HG03039 (cell line): ENCODE results near the gene RAD1.
A peak's percentile ranks its signal among the peaks of the same experiment; 100 is the strongest.

Experiments used
- ATAC-seq: cut with Tn5 transposase; IDR thresholded peaks from one replicate; pipeline ENCODE4 v1.9.1; 2021; ENCODE audit warnings: mild to moderate bottlenecking, moderate library complexity; ENCODE audit not compliant: unreplicated experiment

RAD1 gene

GRCh38 chr5:34918025-34918424, 2.7 kb upstream of the RAD1 start:
- no peak for ATAC-seq

DNA sequence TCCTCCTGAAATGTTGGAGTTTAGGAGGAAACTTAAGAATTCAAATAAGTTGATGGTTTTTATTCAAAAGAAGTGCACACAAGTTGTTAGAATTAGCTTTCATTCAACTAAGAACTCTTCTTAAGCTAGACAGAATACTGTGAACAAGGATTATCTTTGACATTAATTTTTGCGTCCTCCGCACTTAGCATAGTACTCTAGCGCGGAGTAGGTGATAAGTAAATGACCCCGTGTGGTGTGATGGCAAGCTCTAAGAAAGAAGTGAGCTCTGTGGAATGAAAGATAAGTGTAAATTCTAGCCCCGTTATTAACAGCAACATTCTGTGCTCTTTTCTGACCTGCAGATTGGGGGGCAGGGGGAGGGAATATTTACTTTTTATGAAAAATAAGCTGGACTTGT, 1.2 kb upstream of the RAD1 start:
- no peak for ATAC-seq

DNA sequence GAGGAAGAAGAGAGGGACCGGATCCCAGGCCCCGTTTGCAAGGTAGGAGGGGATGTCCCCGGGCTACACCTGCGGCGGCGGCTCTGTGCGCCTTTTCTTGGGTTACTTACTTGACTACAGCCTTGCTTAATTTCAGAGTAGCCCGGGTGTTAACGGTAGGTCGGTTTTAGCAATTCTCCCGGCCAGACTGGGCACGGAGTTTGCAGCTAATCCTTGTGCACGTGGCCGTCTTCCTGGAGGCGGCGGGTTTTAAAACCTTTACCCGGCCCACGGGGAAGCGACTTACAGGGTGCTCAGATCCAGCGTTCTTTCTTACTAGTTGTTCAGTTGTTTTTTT, 520 bp upstream of the RAD1 start:
- peak; percentile 15 for ATAC-seq

GRCh38 chr5:34914671-34915138, 599 bp downstream of the RAD1 start:
- ATAC-seq: peak; percentile 0

- no peak for ATAC-seq
Measured at GRCh38 chr5:34913072-34913471, 2.2 kb downstream of the RAD1 start.

GRCh38 chr5:34905564-34905963, 9.7 kb downstream of the RAD1 start:
- no peak for ATAC-seq

DNA sequence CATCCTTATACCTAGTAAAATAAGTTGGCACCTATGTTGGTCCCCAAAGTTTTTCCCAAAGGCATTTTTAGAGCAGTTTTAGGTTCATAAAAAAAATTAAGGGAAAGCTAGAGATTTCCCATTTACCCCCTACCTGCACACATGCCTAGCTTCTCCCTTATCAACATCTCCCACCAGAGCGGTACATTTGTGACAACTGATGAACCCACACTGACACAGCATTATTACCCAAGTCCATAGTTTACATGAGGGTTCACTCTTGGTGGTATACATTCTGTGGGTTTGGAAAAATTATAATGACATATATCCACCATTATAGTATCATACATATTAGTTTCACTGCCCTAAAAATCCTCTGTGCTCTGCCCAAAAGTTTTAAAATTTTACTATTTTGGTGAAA, 12.0 kb downstream of the RAD1 start:
- no peak for ATAC-seq

DNA sequence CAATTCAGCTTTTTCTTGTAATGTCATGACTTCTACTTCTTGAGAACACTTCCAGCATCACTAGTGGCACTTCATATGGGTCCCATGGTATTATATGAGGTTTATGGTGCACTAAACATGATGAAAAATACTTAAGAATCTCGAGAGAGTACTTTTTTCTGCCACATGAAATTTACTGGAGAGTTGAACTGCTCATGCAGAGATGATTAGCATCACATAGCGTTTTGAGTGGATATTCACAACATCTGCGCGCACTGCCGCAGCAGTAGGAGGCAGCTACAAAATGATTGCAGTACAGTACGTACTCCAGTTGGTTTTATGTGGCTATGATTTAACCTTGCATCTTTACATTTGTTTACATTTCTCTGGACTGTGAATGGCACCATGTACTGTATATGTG, 14.7 kb downstream of the RAD1 start:
- ATAC-seq: no peak

- no peak for ATAC-seq
Measured at GRCh38 chr5:34899066-34899465, 16.2 kb downstream of the RAD1 start.

DNA sequence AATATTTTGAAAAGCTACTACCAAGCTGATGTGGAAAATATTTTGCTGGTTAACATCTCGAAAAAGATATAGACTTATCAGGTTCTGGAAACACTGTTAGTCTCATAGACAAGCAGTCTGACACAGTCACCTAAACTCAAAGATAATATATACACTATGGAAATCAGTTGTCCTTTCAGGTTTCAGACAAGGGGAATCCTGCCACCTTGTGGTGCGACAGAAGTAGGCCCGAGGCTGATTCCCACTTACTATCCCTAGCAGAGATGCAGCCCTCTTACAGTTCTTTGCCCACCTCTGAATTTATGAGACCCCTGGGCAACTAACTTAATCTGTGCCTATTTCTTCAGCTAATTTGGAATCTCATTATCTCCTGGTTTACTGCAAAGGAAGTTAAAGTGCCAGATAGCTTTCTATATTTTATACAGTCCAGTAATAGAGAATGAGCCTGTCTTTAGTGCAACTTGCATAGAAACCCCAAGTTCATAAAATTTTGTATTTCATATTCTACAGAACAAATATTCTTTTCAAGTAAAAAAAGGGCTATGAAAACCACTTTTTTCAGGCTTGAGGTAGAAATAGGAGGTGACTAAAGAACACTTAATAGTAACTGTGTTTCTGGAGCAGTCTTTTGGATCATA, 16.9 kb downstream of the RAD1 start:
- peak; percentile 86 for ATAC-seq

DNA sequence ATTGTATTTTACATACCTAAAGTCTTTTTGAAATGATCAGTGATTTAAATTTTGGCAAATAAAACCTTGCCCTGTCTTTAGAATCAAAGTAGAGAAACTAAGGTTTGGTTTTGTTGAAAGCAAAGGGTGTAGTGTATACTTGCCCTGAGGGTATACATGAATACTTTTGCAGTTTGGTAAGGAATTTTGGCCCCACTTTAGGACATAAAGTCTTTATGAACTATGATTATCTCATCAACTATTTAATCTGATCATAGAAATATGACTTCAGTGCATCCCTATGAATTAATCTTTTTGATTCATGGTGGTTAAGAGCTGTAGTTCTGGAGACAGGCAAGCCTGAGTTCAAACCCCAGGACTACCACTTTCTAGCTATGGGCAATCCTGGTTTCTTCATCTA, 17.7 kb downstream of the RAD1 start:
- no peak for ATAC-seq

GRCh38 chr5:34895641-34896419, 19.5 kb downstream of the RAD1 start:
- no peak for ATAC-seq

- ATAC-seq: no peak
Measured at GRCh38 chr5:34894716-34895115, 20.6 kb downstream of the RAD1 start.

GRCh38 chr5:34892414-34892813, 22.9 kb downstream of the RAD1 start:
- no peak for ATAC-seq

DNA sequence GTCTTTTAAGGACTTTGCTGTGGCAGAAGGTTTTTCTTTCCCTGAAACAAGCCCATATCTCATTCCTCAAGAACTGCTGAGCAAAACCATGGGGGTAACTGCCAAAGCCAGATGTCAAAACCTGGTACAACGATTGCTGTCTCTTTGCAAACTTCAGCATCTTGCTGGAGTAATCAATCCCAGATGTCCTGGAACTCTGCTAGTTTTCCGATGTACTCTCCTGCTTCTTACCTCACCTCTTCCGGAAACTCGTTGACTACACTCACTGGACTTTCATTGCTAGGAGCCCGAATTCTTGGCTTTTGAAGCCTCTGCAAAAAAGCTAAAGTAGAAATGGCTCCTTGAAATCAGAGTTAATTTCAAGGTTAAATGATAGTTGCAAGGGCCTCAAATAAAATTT, 23.3 kb downstream of the RAD1 start:
- no peak for ATAC-seq

DNA sequence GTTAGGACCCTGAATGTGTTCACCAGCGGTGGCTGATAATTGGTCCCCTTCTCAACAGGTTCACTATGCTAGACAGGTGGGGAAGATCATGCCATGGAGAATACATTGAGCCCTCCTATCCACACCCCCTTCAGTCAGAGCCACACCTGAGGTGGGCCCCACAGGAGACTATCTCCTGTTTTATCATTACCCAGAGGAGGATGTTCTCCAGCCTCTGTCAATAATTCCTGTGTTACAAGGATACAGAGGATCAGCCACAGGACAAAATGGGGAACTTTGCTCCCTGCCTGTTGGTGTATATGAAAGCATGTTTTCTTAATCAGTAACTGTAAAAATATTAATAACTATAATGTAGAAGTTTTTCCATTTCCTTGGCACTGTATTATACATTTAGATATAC, 25.9 kb downstream of the RAD1 start:
- ATAC-seq: no peak

DNA sequence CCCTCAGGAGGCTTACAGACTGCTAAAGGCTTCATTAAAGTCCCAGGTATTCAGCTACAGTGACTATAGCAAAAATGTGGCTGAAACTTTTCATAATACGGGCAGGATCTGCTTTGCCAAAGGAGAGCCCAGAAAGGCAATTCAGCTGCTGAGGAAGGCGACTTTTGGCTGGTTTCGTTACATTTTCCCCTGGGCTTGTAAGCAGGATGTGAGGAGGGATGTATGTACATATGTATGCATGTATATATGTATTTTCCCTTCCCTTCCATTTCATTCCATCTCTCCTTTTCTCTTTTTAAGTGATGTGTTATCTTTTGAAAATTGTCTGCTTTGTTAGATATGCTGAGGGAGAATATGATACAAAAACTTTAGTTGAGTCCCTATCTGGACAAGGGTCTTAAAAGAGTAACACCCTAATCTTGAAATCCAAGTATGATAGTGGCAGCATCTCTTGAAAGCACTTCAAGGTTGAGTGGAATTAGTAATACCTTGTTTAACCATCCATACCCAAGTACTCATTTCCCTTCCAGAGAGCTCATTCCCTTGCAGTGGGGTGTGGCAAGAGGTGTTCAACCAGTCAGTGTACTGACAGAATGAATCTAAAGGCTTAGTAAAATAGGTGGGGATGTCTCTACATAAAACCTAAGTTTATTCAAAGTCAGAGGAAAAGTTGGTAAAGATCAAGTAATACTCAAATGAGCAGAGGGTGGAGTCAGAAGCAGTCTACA, 28.7 kb downstream of the RAD1 start:
- ATAC-seq: no peak

GRCh38 chr5:34881246-34881645, 34.1 kb downstream of the RAD1 start:
- no peak for ATAC-seq

GRCh38 chr5:34876275-34876674, 39.0 kb downstream of the RAD1 start:
- ATAC-seq: no peak

- ATAC-seq: no peak
Measured at GRCh38 chr5:34870382-34870781, 44.9 kb downstream of the RAD1 start.

DNA sequence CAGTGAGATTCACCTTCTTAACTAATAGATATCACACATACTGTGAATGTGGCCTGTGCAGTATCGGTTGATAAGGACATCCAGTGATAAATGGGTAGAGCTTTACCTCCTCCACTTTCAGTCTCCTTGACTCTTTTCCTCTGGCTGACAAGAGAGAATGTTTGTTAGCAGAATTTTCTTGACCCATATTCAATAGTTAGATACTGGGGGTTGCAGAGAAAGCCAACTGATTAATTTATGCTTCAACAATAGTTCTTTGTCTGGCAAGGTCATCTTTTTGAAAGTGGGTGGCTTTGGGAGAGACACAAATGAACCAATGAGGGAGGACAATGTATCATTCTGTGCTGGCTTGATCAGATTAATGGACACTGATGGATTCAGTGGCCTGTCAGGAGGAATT, 46.0 kb downstream of the RAD1 start:
- ATAC-seq: no peak

DNA sequence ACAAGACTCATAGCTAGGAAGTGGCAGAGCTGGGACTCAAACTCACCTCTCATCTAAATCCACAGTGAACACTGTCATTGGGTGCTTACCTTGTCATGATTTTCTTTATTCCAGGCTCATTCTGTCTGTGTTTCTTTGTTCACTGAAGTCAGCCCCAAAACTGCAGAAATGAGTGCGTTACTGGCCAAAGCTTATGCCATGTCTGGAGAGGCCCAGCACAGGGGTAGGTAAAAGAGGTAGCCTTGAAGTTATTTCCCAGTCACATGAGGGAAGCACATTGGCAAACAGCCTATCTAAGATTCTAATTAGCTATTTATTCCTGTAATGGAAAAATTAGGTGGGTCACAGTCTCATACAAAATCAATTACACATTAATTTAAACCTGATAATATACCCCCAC, 46.5 kb downstream of the RAD1 start:
- ATAC-seq: no peak
